NCI-H774 (cell line): ENCODE data around the gene CCDC122.
A peak's percentile ranks its signal among the peaks of the same experiment; 100 is the strongest.

Source experiments
- DNase-seq: peaks from one replicate; lab custom pipeline; 2025; lab: John Stamatoyannopoulos, UW

CCDC122 gene

DNA sequence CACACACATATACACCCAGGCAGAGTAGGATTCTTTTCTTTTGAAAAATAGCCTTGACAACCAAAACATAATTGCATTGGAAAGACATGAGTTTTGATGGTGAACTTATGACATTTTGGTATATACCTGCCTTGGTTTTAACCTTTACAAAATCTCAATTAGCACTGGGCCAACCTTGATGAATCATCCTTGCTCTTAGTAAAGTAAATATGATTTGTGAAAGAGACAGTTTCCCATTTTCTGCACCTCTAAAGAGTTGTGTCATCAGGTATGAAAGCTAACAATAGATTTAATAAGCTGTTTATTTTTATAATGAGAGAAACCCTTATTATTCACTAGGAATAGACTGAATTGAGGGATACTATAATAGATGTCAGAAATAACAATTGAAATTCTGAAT is 77.0 kb downstream of the CCDC122 start:
- DNase-seq, result no peak

- no peak for DNase-seq
These were observed 78.7 kb downstream of the CCDC122 start for GRCh38 chr13:43800828-43801227.

GRCh38 chr13:43799191-43799590 is 80.3 kb downstream of the CCDC122 start:
- no peak for DNase-seq

DNA sequence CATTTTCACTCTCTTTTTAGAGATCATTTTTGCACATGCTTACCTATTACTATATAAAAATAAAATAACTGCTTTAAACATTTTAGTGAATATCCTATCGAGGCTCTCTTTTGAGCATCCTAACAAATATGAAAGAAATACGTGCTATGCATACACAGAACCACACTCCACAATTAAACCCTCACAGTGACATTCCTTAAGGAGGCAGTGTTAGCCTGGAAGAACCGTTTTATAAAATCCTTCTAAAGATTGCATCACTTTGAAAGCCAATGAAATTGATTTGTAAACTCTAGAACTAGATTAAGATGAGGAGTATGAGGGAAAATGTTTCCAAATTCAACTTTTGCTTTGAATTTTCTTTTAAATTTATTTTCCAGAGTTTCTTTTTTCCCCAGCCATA is 81.7 kb downstream of the CCDC122 start:
- no peak for DNase-seq

DNA sequence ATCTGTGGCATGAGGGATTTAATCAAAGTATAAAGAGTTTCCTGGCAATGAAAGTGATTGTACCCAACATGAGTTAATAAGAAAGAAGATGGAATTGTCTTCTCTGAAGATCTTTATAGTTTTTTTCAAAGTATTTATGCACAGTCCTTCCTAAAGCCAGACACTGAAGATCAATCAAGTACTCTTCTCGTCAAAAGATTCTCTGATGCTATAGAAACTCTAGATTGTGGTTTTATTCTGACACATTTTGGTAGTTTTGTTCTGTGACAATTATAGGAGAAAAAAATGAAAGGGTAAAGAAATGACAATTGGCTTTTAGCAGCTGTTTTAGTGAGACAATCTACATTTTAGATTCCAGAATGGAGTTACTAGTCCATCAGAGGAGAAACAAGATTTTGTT is 82.4 kb downstream of the CCDC122 start:
- no peak for DNase-seq

- no peak for DNase-seq
These were observed 85.1 kb downstream of the CCDC122 start for GRCh38 chr13:43794416-43794815.

DNA sequence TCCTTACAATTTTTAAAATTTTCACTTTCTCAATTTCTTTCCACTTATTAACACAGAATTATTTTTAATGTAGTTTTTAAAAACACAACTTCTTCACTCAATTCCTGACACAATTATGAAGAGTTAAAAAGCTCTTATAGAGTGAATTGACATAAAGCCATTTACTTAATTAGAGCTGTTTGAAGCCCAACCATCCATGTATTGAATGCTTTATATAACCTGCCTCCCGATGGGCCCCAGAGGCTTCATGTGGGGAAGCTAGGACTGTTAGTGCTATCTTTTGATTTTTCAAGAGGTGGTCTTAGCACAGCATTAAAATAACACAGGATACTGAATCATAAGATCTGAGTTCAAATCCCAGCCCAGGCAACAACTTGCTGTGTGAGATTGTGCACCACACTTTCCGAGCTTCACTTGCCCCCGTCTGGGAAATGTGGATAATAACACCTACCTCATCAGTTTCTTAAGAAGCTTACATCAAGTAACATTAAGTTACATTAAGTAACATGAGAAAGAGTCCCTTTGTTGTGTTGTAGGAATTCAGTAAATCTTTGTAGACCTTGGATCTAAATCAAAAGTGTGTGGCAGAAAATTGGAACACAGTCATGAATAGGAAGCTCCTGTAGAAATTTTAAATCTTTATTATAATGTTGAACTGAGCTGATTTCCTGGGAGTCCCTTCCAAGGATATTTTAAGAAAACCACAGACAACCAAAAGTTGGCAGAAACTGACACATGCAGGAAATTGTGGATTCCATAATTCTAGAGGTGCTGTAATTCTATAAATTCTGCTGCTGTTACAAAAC is 87.3 kb downstream of the CCDC122 start:
- no peak for DNase-seq

- no peak for DNase-seq
These were observed 91.5 kb downstream of the CCDC122 start for GRCh38 chr13:43787997-43788396.

- DNase-seq, result no peak
These were observed 92.0 kb downstream of the CCDC122 start for GRCh38 chr13:43787518-43787891.

GRCh38 chr13:43786766-43787517 is 92.6 kb downstream of the CCDC122 start, which contains the start of gene ENOX1:
Gene ENOX1, minus strand, starts transcription at chr13:43786972.
- peak; percentile 11 for DNase-seq

DNA sequence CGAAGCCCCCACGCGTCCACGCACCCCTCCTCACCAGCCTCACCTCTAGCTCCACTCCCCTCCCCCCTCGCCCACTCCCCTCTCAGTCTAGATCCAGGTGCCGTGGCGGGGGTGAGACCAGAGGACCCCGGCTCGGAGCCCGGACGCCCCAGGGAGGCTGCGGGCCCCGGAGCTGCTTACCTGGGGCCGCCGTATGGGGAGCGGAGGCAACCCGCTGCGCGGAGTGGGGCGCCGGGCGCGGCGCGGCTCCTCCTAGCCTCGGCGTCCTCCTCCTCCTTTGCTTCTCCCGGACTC is 93.1 kb downstream of the CCDC122 start:
- no peak for DNase-seq
